GM12874 (cell line): ENCODE measurements around the gene GABRG3.

Experiments
- CTCF ChIP-seq: IDR thresholded peaks from 2 replicates; pipeline ENCODE4 v1.5.1; 2011; ENCODE audit warnings: low read depth, mild to moderate bottlenecking, control low read depth, low read length, moderate library complexity; ENCODE audit not compliant: insufficient read depth

The GABRG3 gene

GRCh38 chr15:27498700-27499099, 527.7 kb downstream of the GABRG3 start:
- TF ChIP-seq CTCF: no peak

GRCh38 chr15:27499191-27499590, 528.2 kb downstream of the GABRG3 start:
- no peak for TF ChIP-seq CTCF

GRCh38 chr15:27499719-27500118, 528.7 kb downstream of the GABRG3 start:
- TF ChIP-seq CTCF: no peak

- TF ChIP-seq CTCF: no peak
These were observed 529.2 kb downstream of the GABRG3 start for GRCh38 chr15:27500206-27500605.

GRCh38 chr15:27506752-27507151, 535.8 kb downstream of the GABRG3 start:
- TF ChIP-seq CTCF: no peak

GRCh38 chr15:27509014-27509413, 538.0 kb downstream of the GABRG3 start:
- TF ChIP-seq CTCF: no peak

- TF ChIP-seq CTCF: no peak
These were observed 541.5 kb downstream of the GABRG3 start for GRCh38 chr15:27512281-27513001.
